Measurements from ENCODE around the gene ENTPD5.
"Not testable (repeated sequence)": the region's sequence is repeated elsewhere in the genome, so short reads cannot be mapped to it uniquely, and the experiment has no call there.

Gene ENTPD5

GRCh38 chr14:74022346-74022745, 3.3 kb upstream of the ENTPD5 start:
- DNase-seq (ENCODE audit: extremely low read depth, low read depth), result no peak
- no peak for TF ChIP-seq CTCF (IDR thresholded peaks at IDR 0.05; ENCODE audit: low read depth, low read length)

- DNase-seq (ENCODE audit: extremely low read depth, low read depth), result peak; percentile 12
- TF ChIP-seq CTCF (IDR thresholded peaks at IDR 0.05; ENCODE audit: low read depth, low read length), result no peak
Observed at GRCh38 chr14:74019408-74020137, 485 bp upstream of the ENTPD5 start.

GRCh38 chr14:74018174-74018585, 908 bp downstream of the ENTPD5 start:
- DNase-seq (ENCODE audit: extremely low read depth, low read depth), result peak; percentile 22
- no peak for TF ChIP-seq CTCF (IDR thresholded peaks at IDR 0.05; ENCODE audit: low read depth, low read length)

- TF ChIP-seq CTCF (IDR thresholded peaks at IDR 0.05; ENCODE audit: low read depth, low read length), result no peak
- no peak for DNase-seq (ENCODE audit: extremely low read depth, low read depth)
Observed at GRCh38 chr14:74015963-74016362, 3.1 kb downstream of the ENTPD5 start.

- no peak for DNase-seq (ENCODE audit: extremely low read depth, low read depth)
- no peak for TF ChIP-seq CTCF (IDR thresholded peaks at IDR 0.05; ENCODE audit: low read depth, low read length)
Observed at GRCh38 chr14:74015176-74015575, 3.9 kb downstream of the ENTPD5 start.

- TF ChIP-seq CTCF (IDR thresholded peaks at IDR 0.05; ENCODE audit: low read depth, low read length), result no peak
Observed at GRCh38 chr14:74014299-74014698, 4.8 kb downstream of the ENTPD5 start.

GRCh38 chr14:74008843-74009499, 10.1 kb downstream of the ENTPD5 start:
- TF ChIP-seq CTCF (IDR thresholded peaks at IDR 0.05; ENCODE audit: low read depth, low read length), result no peak
- DNase-seq (ENCODE audit: extremely low read depth, low read depth), result no peak

More at GRCh38 chr14:74014299-74014698, 4.8 kb downstream of the ENTPD5 start:
- DNase-seq (ENCODE audit: extremely low read depth, low read depth), result no peak

GRCh38 chr14:74005664-74006063, 13.4 kb downstream of the ENTPD5 start:
- not testable (repeated sequence) for DNase-seq (ENCODE audit: extremely low read depth, low read depth)
